ENCODE results near the gene B4GALNT3. TPM values are rescaled to one million over a fixed set of nuclear protein-coding genes. Genes with fewer than 3 reads are reported as not detected.
A peak's percentile ranks its signal among the peaks of the same experiment; 100 is the strongest.

Gene B4GALNT3
- polyA plus RNA-seq, 2 of the 4 experiments (the other 2 are of a cell fraction): 0.43 to 0.53 TPM

DNA sequence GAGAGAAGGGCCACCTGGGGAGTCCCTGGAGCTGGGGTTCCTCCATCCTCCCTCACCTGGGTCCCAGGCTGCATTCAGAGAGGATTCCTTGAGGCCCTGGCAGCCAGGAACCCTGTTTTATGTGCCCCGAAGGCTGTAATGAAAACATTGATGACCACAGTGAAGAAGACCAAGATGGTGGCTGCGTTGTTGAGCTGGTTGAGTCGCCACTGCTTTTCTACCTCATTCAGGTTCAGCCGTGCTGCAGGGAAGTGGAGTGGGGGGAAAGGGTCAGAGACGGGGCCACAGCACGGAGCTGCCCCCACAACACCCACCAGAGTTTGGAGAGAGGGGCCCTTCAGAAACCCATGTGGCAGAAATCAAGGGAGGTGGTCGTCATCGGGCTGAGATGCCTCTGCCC lies 105.4 kb downstream of the B4GALNT3 start:
- Histone ChIP-seq H3K4me1 (peaks cover 5% of the 10 kb centered on the region), H3K4me3 (no peak overlapping the region), H3K27ac (no peak overlapping the region), H3K9me3 (no peaks in the 10 kb centered on the region), H3K4me2 (no peak overlapping the region)
- no peak for DNase-seq (ENCODE audit: low read depth in 1 of 2, low spot score in 1 of 2)
- WGBS (ENCODE audit: missing lambda C conversion rate): 73% methylated on average over 8 of the region's 8 CpGs
- ChIA-PET CTCF (interaction anchor here (1.0 to 2.6 kb wide), 5 partner anchors 10 to 553 kb away, joined by 4 to 18 read pairs (median 8); partner anchors contain the start of gene RAD52), POLR2A (no interaction called here)
- TF ChIP-seq, protein P1, sequence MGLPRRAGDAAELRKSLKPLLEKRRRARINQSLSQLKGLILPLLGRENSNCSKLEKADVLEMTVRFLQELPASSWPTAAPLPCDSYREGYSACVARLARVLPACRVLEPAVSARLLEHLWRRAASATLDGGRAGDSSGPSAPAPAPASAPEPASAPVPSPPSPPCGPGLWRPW (IDR thresholded peaks at IDR 0.05): no peak
- TF ChIP-seq, protein P2, sequence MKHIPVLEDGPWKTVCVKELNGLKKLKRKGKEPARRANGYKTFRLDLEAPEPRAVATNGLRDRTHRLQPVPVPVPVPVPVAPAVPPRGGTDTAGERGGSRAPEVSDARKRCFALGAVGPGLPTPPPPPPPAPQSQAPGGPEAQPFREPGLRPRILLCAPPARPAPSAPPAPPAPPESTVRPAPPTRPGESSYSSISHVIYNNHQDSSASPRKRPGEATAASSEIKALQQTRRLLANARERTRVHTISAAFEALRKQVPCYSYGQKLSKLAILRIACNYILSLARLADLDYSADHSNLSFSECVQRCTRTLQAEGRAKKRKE (CRISPR knock-in tag; IDR thresholded peaks at IDR 0.05; ENCODE audit: low read depth): no peak
- TF ChIP-seq HOXB13 (CRISPR knock-in tag; IDR thresholded peaks at IDR 0.05; ENCODE audit: low read depth): no peak
- TF ChIP-seq JUN (IDR thresholded peaks at IDR 0.05): no peak
- TF ChIP-seq, protein P3, sequence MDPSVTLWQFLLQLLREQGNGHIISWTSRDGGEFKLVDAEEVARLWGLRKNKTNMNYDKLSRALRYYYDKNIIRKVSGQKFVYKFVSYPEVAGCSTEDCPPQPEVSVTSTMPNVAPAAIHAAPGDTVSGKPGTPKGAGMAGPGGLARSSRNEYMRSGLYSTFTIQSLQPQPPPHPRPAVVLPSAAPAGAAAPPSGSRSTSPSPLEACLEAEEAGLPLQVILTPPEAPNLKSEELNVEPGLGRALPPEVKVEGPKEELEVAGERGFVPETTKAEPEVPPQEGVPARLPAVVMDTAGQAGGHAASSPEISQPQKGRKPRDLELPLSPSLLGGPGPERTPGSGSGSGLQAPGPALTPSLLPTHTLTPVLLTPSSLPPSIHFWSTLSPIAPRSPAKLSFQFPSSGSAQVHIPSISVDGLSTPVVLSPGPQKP (IDR thresholded peaks at IDR 0.05; ENCODE audit: low read depth, low read length): no peak
- TF ChIP-seq, protein P4, sequence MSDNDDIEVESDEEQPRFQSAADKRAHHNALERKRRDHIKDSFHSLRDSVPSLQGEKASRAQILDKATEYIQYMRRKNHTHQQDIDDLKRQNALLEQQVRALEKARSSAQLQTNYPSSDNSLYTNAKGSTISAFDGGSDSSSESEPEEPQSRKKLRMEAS (IDR thresholded peaks at IDR 0.05): no peak
- no peak for TF ChIP-seq TFCP2L1 (CRISPR knock-in tag; IDR thresholded peaks at IDR 0.05)
- no peak for TF ChIP-seq NR3C1 (IDR thresholded peaks at IDR 0.05)
- no peak for TF ChIP-seq CHD2 (IDR thresholded peaks at IDR 0.05; ENCODE audit: low read length, partially characterized antibody)
- no peak for ATAC-seq
- FAIRE-seq: no peak

DNA sequence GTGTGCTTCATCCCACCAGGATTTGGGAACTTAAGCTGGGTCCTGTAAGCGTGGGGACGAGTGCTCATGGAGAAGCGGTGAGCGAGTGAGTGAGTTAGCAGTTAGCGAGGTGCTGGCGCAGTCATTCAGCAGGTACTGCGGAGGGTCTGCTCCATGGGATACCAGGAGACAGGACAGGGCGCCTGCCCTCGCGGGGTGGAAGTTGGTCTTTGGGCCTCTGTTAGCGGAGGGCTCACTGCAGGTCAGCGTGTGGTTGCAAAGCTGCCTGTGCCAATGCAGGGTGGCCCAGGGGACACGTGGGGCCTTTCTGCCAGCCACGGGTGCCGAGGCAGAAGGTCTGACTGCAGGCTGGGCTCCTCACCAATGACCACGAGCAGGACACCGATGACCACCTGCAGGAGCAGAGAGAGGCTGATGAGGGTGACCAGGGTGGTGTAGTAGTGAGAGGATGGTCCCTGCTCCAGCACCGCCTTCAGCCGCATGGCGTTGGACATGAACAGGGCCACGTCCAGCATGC lies 105.9 kb downstream of the B4GALNT3 start:
- no peaks in the 10 kb centered on the region for H3K9me3 ChIP-seq
- POLR2A ChIA-PET: no interaction called here
- CTCF ChIA-PET: interaction anchor here (0.8 to 2.6 kb wide), 8 partner anchors 10 to 552 kb away, joined by 3 to 18 read pairs (median 4); partner anchors contain the start of gene RAD52
- TF ChIP-seq TP53 (CRISPR knock-in tag; IDR thresholded peaks at IDR 0.05): no peak
- TF ChIP-seq, protein P5, sequence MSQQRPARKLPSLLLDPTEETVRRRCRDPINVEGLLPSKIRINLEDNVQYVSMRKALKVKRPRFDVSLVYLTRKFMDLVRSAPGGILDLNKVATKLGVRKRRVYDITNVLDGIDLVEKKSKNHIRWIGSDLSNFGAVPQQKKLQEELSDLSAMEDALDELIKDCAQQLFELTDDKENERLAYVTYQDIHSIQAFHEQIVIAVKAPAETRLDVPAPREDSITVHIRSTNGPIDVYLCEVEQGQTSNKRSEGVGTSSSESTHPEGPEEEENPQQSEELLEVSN (IDR thresholded peaks at IDR 0.05; ENCODE audit: borderline replicate concordance, low read depth): no peak
- 0 out of 2 replicates have a peak, but pooled peaks have one; percentile 17 for TF ChIP-seq POLR2A (IDR thresholded peaks at IDR 0.05; ENCODE audit: low read length)
- DNase-seq (ENCODE audit: low read depth in 1 of 2, low spot score in 1 of 2): no peak
- no peak overlapping the region for H3K4me3 ChIP-seq
- H3K27ac ChIP-seq: no peak overlapping the region
- 83% methylated on average over 21 of the region's 21 CpGs for WGBS (ENCODE audit: missing lambda C conversion rate)
- no peak for ATAC-seq
- no peak overlapping the region for H3K4me2 ChIP-seq
- FAIRE-seq: no peak
- peaks cover 5% of the 10 kb centered on the region for H3K4me1 ChIP-seq

DNA sequence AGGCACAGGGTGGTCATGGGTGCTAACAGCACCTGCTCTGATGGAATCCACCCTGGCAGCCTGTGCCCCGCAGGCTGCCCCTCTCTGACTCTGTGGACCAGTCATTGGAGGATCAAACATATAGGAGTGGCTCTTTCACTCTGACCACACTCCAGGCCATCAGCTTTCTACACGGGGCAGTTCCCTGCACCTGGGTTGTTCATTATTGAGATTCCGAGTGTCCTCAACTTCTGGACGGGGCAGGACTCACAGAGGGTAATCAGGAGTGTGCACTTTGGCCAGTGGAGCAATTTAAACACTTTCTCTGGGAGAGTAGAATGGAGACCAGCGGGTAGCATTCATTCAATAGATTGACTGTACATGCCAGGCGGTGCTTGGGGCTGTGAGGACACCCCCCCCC lies 108.7 kb downstream of the B4GALNT3 start:
- POLR2A ChIA-PET: no interaction called here
- 84% methylated on average over 6 of the region's 6 CpGs for WGBS (ENCODE audit: missing lambda C conversion rate)
- Histone ChIP-seq H3K4me3 (no peak overlapping the region), H3K4me1 (peaks cover 25% of the 10 kb centered on the region), H3K9me3 (no peaks in the 10 kb centered on the region), H3K27ac (no peak overlapping the region), H3K4me2 (no peak overlapping the region)
- TF ChIP-seq MAFK (IDR thresholded peaks at IDR 0.05; ENCODE audit: partially characterized antibody) (no peak), RFX5 (IDR thresholded peaks at IDR 0.05) (no peak), HOXB13 (CRISPR knock-in tag; IDR thresholded peaks at IDR 0.05; ENCODE audit: low read depth) (no peak), BHLHE40 (IDR thresholded peaks at IDR 0.05; ENCODE audit: low read depth, low read length) (no peak), CHD4 (IDR thresholded peaks at IDR 0.05; ENCODE audit: borderline replicate concordance) (no peak), EHF (CRISPR knock-in tag; IDR thresholded peaks at IDR 0.05) (no peak)
- FAIRE-seq (no peak), ATAC-seq (no peak), DNase-seq (ENCODE audit: low read depth in 1 of 2, low spot score in 1 of 2) (no peak)
- CTCF ChIA-PET: interaction anchor here (0.9 to 13.7 kb wide), 13 partner anchors 9 to 332 kb away, joined by 3 to 292 read pairs (median 10); partner anchors contain the start of gene WNK1
